PC-9 (cell line): ENCODE results near the gene ARHGEF12.

ENCODE experiments used
- CTCF ChIP-seq: fragments of 200-600 bp; sonication (generic); conservative IDR thresholded peaks from 2 replicates; pipeline ENCODE4 v1.6.1; 2017; ENCODE audit warnings: mixed run types, antibody characterized with exemption, mild to moderate bottlenecking, moderate library complexity
- EZH2 ChIP-seq: fragments of 200-600 bp; sonication (generic); IDR thresholded peaks from 2 replicates; pipeline ENCODE4 v1.8.0; 2017; ENCODE audit warnings: antibody characterized with exemption, low read depth

DNA sequence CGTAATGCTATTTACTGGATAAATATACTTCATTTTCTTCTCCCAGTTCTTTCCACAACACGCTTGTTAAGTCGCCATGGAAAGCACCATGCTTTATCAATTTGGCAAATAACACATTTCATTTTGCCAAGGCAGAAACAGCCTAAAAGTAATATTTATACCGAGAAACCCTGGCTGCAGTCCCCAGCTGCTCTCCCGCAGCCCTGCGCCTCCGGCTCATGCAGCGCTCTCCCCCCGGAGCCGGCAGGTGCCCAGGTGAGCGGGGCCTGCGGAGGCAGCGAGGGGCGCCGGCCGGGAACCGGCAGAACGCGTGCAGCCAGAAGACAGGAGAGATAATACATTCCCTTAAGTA lies 681 bp upstream of the ARHGEF12 start:
- no peak for TF ChIP-seq CTCF
- TF ChIP-seq EZH2: no peak
